ELR (cell line): ENCODE results near the gene KMT5B.

Experiments used
- DNase-seq: peaks from one replicate; pipeline ENCODE4 v3.0.0-alpha.2; 2015; ENCODE audit warnings: low read depth

The KMT5B gene

GRCh38 chr11:68215524-68216170, 2.6 kb upstream of the KMT5B start:
- DNase-seq, result no peak

GRCh38 chr11:68215087-68215445, 2.0 kb upstream of the KMT5B start:
- no peak for DNase-seq

- DNase-seq, result peak; percentile 17
Measured at GRCh38 chr11:68214173-68215086, 1.3 kb upstream of the KMT5B start.

DNA sequence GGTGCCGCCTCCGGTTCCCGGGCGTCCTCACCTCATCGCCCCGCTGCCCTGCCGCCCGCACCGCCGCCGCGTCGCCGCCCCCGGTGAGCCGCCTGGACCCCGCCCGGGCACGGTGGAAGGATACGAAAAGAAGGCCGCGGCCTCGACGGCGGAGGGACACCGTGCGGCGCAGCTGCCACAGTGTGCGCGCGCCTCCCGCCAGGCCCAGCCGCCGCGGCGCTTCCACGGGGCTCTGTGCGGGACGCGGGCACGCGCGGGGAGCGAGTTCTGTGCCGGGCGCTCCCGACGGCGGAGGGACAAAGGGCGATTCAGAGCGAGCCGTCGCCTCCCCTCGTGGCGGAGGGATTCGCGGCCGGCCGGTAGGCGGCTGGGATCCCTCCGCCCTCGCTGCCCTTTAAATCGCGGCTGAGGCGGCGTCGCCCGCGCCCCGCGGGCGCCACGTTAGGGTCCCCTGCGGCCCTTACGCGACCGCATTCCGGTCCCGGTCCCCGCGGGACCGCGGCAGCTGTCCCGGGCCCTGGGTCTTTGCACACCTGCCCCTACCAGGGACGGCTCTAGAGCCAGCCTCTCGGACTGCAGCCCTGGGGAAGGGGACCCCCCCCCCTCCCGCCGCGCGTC, 568 bp upstream of the KMT5B start:
- peak; percentile 97 for DNase-seq

GRCh38 chr11:68212421-68213134, 518 bp downstream of the KMT5B start:
- DNase-seq, result peak; percentile 85

- no peak for DNase-seq
Measured at GRCh38 chr11:68211546-68211945, 1.6 kb downstream of the KMT5B start.

- DNase-seq, result peak; percentile 71
Measured at GRCh38 chr11:68206211-68206610, 6.9 kb downstream of the KMT5B start.

GRCh38 chr11:68204402-68204801, 8.7 kb downstream of the KMT5B start:
- DNase-seq, result no peak

- DNase-seq, result no peak
Measured at GRCh38 chr11:68202165-68202564, 10.9 kb downstream of the KMT5B start.

DNA sequence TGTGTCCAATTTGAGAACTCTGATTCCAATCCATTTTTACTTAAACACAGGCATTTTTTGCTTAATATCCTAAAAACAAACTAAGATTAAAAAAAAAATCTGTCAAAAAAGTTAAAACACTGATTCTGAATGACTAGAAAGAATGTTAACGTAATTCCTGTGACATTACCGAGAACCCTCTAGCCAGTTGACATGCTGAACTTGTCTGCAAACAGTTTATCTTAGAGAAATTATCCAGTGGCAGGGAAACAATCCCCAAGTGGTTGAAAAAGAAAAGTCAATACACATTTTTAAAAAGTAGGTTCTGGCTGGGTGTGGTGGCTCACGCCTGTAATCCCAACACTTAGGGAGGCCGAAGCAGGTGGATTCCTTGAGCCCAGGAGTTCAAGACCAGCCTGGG, 11.6 kb downstream of the KMT5B start:
- DNase-seq, result no peak

DNA sequence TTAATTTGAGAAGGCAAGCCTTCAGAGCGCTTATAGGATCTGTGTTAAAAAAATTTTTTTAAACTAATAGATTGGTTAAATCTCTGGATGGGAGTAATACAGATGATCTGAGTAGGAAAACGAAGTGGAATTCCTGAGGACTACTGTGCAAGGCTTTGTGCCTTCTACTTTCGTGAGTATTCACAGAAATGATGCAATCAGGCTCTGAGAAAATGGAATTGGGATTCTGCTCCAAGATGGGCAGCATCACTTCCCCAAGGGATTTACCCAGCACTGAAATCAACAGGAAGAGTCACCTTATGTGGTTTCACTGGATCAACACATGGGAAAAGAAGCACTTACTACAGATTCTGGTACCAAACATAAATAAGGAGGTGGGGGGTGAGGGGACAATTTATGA, 12.5 kb downstream of the KMT5B start:
- DNase-seq, result peak; percentile 19

GRCh38 chr11:68199295-68199987, 13.7 kb downstream of the KMT5B start:
- no peak for DNase-seq

- no peak for DNase-seq
Measured at GRCh38 chr11:68196219-68196618, 16.9 kb downstream of the KMT5B start.

DNA sequence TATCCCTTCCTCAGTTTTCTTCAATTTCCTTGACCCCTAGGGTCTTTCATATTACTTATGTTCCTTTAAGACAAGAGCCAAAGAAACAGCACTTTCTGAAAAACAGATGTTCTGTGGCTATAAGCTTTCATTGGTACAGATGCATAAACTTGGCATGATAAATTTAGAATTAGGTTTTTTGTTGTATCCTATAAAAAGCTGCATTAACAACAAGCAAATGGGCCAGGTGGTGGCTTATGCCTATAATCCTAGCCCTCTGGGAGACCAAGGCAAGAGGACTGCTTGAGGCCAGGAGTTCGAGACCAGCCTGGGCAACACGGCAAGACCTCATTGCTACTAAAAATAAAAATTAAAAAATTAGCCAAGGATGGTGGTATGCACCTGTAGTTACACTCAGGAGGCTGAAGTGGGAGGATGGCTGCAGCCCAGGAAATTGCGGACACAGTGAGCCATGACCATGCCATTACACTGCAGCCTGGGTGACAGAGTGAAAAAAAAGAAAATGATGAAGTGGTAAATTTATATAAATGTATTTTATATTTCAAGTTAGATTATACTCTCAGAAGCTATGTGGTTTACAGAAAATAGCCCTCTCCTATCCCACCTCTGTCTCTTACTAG, 18.3 kb downstream of the KMT5B start:
- DNase-seq, result no peak

DNA sequence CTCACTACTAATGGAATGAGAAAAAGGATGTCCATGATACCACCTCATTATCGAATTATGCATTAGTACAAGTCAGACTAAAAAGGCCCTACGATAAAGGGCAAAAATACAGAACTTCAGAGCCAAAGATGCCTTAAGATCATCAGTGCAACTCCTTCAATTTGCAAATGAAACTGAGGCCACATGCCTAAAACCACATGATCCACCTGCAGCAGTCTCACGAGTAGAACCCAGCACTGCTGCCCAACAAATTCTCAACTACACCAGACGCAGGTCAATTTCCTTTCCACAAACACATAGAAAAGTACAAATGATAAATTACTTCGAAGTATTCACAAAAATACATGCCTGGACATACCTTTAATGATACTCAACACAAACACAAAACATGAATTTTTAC, 20.1 kb downstream of the KMT5B start:
- DNase-seq, result no peak

GRCh38 chr11:68191661-68192579, 21.2 kb downstream of the KMT5B start:
- DNase-seq, result peak; percentile 35

- DNase-seq, result no peak
Measured at GRCh38 chr11:68189888-68190287, 23.2 kb downstream of the KMT5B start.

- DNase-seq, result no peak
Measured at GRCh38 chr11:68189082-68189481, 24.0 kb downstream of the KMT5B start.

DNA sequence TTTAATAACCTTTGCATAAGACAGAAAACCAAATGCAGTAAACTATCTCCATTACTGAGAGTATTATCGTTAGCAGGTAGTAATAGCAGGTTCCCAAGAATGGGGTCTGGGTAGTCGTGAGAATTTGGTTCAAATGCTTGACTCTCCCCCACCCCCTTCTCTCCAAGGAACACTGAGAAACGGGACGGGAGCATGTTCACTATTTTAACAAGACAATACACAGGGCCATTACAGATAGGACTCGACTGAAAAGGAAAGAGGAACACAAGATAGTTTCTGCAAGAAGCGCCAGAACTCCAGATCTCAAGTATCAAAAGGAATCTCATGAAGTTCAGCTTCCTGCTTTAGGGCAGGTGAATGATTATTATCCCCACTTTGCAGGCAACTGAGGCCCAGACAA, 27.0 kb downstream of the KMT5B start:
- DNase-seq, result no peak

- no peak for DNase-seq
Measured at GRCh38 chr11:68181719-68182451, 31.2 kb downstream of the KMT5B start.
